AG04449 (cell line): Measurements from ENCODE around the gene TSPAN6.

Experiments
- CTCF ChIA-PET: fragments of 350-600 bp; formaldehyde crosslinking; extraction: SDS; loops from one replicate; lab custom pipeline; 2021; ENCODE audit warnings: antibody characterized with exemption; lab: Yijun Ruan, JAX
- POLR2A ChIA-PET: fragments of 400-600, 350-600 bp; formaldehyde crosslinking; extraction: SDS; loops from one replicate; lab custom pipeline; 2020; ENCODE audit warnings: antibody characterized with exemption, inconsistent platforms; lab: Yijun Ruan, JAX
- DNase-seq: peaks from one replicate; pipeline ENCODE4 v3.0.0-alpha.2; 2010; ENCODE audit warnings: low read depth, low spot score
- H3K4me3 ChIP-seq: 2 replicates; pipeline ENCODE4 v1.5.1; 2011; ENCODE audit warnings: low read depth, mild to moderate bottlenecking, control low read depth, low read length
- TF ChIP-seq, protein P1 (sequence below): IDR thresholded peaks from one replicate; pipeline ENCODE4 v1.5.1; 2011; ENCODE audit warnings: mild to moderate bottlenecking, moderate library complexity, low read length, control low read depth, inconsistent platforms; ENCODE audit not compliant: insufficient read depth; ENCODE audit errors: missing control alignments

Gene TSPAN6

GRCh38 chrX:100677611-100678181, 41.1 kb upstream of the TSPAN6 start:
- TF ChIP-seq, protein P1, sequence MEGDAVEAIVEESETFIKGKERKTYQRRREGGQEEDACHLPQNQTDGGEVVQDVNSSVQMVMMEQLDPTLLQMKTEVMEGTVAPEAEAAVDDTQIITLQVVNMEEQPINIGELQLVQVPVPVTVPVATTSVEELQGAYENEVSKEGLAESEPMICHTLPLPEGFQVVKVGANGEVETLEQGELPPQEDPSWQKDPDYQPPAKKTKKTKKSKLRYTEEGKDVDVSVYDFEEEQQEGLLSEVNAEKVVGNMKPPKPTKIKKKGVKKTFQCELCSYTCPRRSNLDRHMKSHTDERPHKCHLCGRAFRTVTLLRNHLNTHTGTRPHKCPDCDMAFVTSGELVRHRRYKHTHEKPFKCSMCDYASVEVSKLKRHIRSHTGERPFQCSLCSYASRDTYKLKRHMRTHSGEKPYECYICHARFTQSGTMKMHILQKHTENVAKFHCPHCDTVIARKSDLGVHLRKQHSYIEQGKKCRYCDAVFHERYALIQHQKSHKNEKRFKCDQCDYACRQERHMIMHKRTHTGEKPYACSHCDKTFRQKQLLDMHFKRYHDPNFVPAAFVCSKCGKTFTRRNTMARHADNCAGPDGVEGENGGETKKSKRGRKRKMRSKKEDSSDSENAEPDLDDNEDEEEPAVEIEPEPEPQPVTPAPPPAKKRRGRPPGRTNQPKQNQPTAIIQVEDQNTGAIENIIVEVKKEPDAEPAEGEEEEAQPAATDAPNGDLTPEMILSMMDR: no peak
- no peak overlapping the region for H3K4me3 ChIP-seq
- no peak for DNase-seq
- POLR2A ChIA-PET: no interaction called here
- CTCF ChIA-PET: interaction anchor here (0.9 to 1.3 kb wide), 3 partner anchors 8 to 91 kb away, joined by 4 to 11 read pairs (median 4); no protein-coding TSS in a partner anchor

DNA sequence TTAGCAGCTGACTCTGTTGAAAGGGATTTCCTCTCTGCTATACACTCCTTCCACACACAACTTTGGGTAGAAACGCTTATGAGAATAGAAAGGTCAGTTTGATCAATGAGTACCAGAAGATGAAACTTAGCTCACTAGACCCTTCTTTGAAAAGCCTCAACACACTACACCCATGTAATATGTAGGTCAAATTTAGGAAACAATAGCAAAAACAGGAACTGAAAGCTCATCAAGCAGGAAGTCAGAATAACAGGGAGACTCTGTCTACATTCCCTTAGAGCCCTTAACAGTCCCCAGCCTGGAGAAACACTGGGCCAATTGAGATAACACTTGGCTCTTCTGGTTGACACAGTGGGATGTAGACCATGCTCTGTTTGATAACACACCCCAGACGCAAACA, 38.1 kb upstream of the TSPAN6 start:
- no peak for DNase-seq
- ChIA-PET POLR2A (no interaction called here), CTCF (interaction anchor here (1.0 to 7.7 kb wide), 7 partner anchors 10 to 163 kb away, joined by 3 to 150 read pairs (median 4); no protein-coding TSS in a partner anchor)
- TF ChIP-seq, protein P1: no peak
- H3K4me3 ChIP-seq: no peak overlapping the region

GRCh38 chrX:100673397-100673953, 36.9 kb upstream of the TSPAN6 start:
- no peak for DNase-seq
- no peak overlapping the region for H3K4me3 ChIP-seq
- CTCF ChIA-PET: interaction anchor here (3.0 to 7.7 kb wide), 4 partner anchors 10 to 95 kb away, joined by 22 to 150 read pairs (median 52); no protein-coding TSS in a partner anchor
- POLR2A ChIA-PET: no interaction called here
- TF ChIP-seq, protein P1: no peak

- no peak overlapping the region for H3K4me3 ChIP-seq
- POLR2A ChIA-PET: no interaction called here
- DNase-seq: no peak
- TF ChIP-seq, protein P1: no peak
- CTCF ChIA-PET: interaction anchor here (2.4 to 7.7 kb wide), 8 partner anchors 10 to 95 kb away, joined by 6 to 150 read pairs (median 23); partner anchors contain the start of gene TSPAN6
These were observed 36.4 kb upstream of the TSPAN6 start for GRCh38 chrX:100672966-100673365.

DNA sequence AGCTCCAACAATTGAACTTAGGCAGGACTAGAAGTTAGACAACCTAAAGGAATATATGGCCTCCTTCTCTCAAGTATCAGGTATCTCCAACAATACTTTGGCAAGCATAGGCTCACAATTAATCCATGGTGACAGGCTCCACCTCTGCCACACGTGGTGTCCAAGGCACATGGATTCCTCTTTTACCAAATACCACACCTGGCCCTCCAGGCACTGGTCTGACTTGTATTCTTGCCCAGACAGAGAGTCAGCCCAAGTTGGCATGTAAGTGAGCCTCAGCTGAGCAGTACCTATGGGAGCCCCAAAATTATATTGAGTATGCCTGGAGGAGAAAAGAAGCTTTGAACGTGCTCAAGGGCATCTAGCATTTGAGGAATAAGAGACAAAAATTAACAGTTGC, 27.0 kb upstream of the TSPAN6 start:
- TF ChIP-seq, protein P1: no peak
- no peak overlapping the region for H3K4me3 ChIP-seq
- POLR2A ChIA-PET: no interaction called here
- DNase-seq: no peak
- CTCF ChIA-PET: interaction anchor here (1.1 to 3.2 kb wide), 7 partner anchors 8 to 105 kb away, joined by 3 to 24 read pairs (median 7); partner anchors contain the start of gene TSPAN6

DNA sequence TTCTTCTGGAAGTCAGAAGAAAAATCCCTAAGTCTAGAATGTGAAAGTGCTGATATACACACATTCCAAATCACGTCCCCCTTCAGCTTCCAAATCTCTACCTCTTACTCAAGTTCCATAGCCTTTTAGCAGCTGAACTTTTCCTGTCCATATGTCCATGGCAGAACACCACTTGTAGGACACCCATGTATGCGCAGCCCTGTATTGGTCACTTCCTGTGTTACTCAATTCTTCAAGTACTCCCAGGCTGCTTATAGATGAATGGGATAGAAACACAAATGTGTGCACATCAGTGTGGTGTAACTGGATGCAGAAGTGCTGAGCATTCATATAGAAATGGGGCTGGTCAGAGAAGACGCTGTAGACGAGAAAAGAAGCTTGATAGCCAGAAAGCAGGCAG, 26.2 kb upstream of the TSPAN6 start:
- POLR2A ChIA-PET: no interaction called here
- no peak overlapping the region for H3K4me3 ChIP-seq
- CTCF ChIA-PET: interaction anchor here (0.8 to 3.2 kb wide), 9 partner anchors 9 to 151 kb away, joined by 3 to 24 read pairs (median 4); partner anchors contain the start of gene TSPAN6
- DNase-seq: no peak
- TF ChIP-seq, protein P1: no peak
